H1 (cell line): ENCODE results near the gene RHBDL2. TPM values are rescaled to one million over a fixed set of nuclear protein-coding genes. Genes with fewer than 3 reads are reported as not detected.

Experiments
- CTCF ChIA-PET: fragments of 300-600 bp; sonication (Branson Sonifier 250); formaldehyde crosslinking; loops from one replicate; lab custom pipeline; 2021; ENCODE audit not compliant: partially characterized antibody; lab: Charles Lee
- POLR2A ChIA-PET: fragments of 300-600 bp; sonication (Branson Sonifier 250); formaldehyde crosslinking; loops from one replicate; lab custom pipeline; 2021; ENCODE audit warnings: inconsistent platforms; ENCODE audit not compliant: partially characterized antibody; lab: Charles Lee
- DNase-seq, 2 experiments: peaks; one replicate each; pipeline versions ENCODE4 v3.0.0 to v3.0.0-alpha.2; 2010 to 2022; ENCODE audit warnings: low spot score in 2 of 2, low read depth in 1 of 2, mixed read lengths in 1 of 2
- FAIRE-seq: peaks from 2 replicates; lab custom pipeline; 2011; peaks lifted over from hg19 to GRCh38; lab: Jason Lieb, UNC
- H2AFZ ChIP-seq: 2 replicates; pipeline ENCODE4 v1.8.1; 2012; ENCODE audit warnings: low read length, inconsistent platforms
- H2AK5ac ChIP-seq: 2 replicates; pipeline ENCODE4 v1.6.1; 2013; ENCODE audit warnings: low read depth, low read length
- H2BK120ac ChIP-seq: replicated peaks from 2 replicates; pipeline ENCODE3; 2013; ENCODE audit warnings: low read depth, low read length, inconsistent platforms
- H2BK12ac ChIP-seq: 2 replicates; pipeline ENCODE4 v1.6.1; 2013; ENCODE audit warnings: low read depth, low read length
- H2BK15ac ChIP-seq: 2 replicates; pipeline ENCODE4 v1.6.1; 2013; ENCODE audit warnings: low read length
- H2BK20ac ChIP-seq: 2 replicates; pipeline ENCODE4 v1.6.1; 2013; ENCODE audit warnings: low read length
- H2BK5ac ChIP-seq: 2 replicates; pipeline ENCODE4 v1.6.1; 2013; ENCODE audit warnings: low read depth, low read length
- H3K14ac ChIP-seq: 2 replicates; pipeline ENCODE4 v1.6.1; 2013; ENCODE audit warnings: inconsistent platforms; ENCODE audit not compliant: insufficient read length
- H3K18ac ChIP-seq: 2 replicates; pipeline ENCODE4 v1.6.1; 2013; ENCODE audit warnings: low read length; ENCODE audit errors: extremely low read depth
- H3K23ac ChIP-seq: 2 replicates; pipeline ENCODE4 v1.6.1; 2013; ENCODE audit warnings: inconsistent platforms; ENCODE audit not compliant: insufficient read length
- H3K23me2 ChIP-seq: 2 replicates; pipeline ENCODE4 v1.6.1; 2013; ENCODE audit warnings: low read depth, low read length
- H3K27ac ChIP-seq: 2 replicates; pipeline ENCODE4 v1.6.1; 2011; ENCODE audit warnings: low read depth, low read length, inconsistent platforms
- H3K27me3 ChIP-seq, 4 experiments: replicated peaks in 1 of 4; 1 replicate in 1 of 4; 2 replicates in 3 of 4; pipeline versions ENCODE4 v1.6.1 to v1.8.1; 2011 to 2013; ENCODE audit warnings: low read length in 3 of 4, mild to moderate bottlenecking in 3 of 4, inconsistent platforms in 2 of 4, mixed read lengths in 2 of 4, moderate library complexity in 1 of 4; ENCODE audit not compliant: control insufficient read depth in 3 of 4, insufficient read depth in 3 of 4; ENCODE audit errors: extremely low read depth in 1 of 4
- H3K36me3 ChIP-seq, 4 experiments: 2 replicates each; pipeline versions ENCODE4 v1.6.1 to v1.8.1; 2011 to 2013; ENCODE audit warnings: mild to moderate bottlenecking in 4 of 4, low read length in 3 of 4, moderate library complexity in 2 of 4, control low read depth in 1 of 4, inconsistent platforms in 1 of 4; ENCODE audit not compliant: insufficient read depth in 4 of 4, control insufficient read depth in 2 of 4
- H3K4ac ChIP-seq: replicated peaks from 2 replicates; pipeline ENCODE3; 2013; ENCODE audit warnings: low read length, low read depth, mixed read lengths, inconsistent platforms; ENCODE audit not compliant: insufficient read length
- H3K4me1 ChIP-seq, 4 experiments: replicated peaks in 1 of 4; 1 replicate in 1 of 4; 2 replicates in 3 of 4; pipeline versions ENCODE4 v1.6.1 to v1.8.1; 2011 to 2013; ENCODE audit warnings: low read length in 3 of 4, inconsistent platforms in 2 of 4, mixed read lengths in 1 of 4; ENCODE audit not compliant: insufficient read depth in 4 of 4, control insufficient read depth in 3 of 4
- H3K4me2 ChIP-seq, 2 experiments: 2 replicates each; pipeline versions ENCODE4 v1.6.1 to v1.8.1; 2011 to 2013; ENCODE audit warnings: low read depth in 2 of 2, low read length in 2 of 2, control low read depth in 1 of 2, inconsistent platforms in 1 of 2, mild to moderate bottlenecking in 1 of 2; ENCODE audit not compliant: insufficient read depth in 1 of 2
- H3K4me3 ChIP-seq, 4 experiments: fragments of 200-600, 300-600 bp in 1 of 4; sonication (generic), shearing (Covaris generic), sonication (Bioruptor Twin) in 1 of 4; 2 replicates each; pipeline versions ENCODE4 v1.5.1 to v1.8.1; 2011 to 2016; ENCODE audit warnings: low read length in 4 of 4, low read depth in 3 of 4, control low read depth in 2 of 4, inconsistent platforms in 2 of 4, mild to moderate bottlenecking in 2 of 4, mixed read lengths in 1 of 4, moderate library complexity in 1 of 4; ENCODE audit not compliant: insufficient read depth in 2 of 4; ENCODE audit errors: extremely low read depth in 1 of 4
- H3K56ac ChIP-seq: replicated peaks from 2 replicates; pipeline ENCODE3; 2013; ENCODE audit warnings: low read depth, mild to moderate bottlenecking, mixed read lengths, low read length, inconsistent platforms; ENCODE audit not compliant: insufficient read length
- H3K79me1 ChIP-seq: 2 replicates; pipeline ENCODE4 v1.6.1; 2013; ENCODE audit warnings: low read depth, low read length, control low read depth
- H3K79me2 ChIP-seq, 2 experiments: 2 replicates each; pipeline versions ENCODE4 v1.6.1 to v1.8.1; 2012 to 2013; ENCODE audit warnings: low read length in 2 of 2, mild to moderate bottlenecking in 2 of 2, inconsistent platforms in 1 of 2; ENCODE audit not compliant: insufficient read depth in 2 of 2, control insufficient read depth in 1 of 2
- H3K9ac ChIP-seq, 4 experiments: replicated peaks in 1 of 4; 1 replicate in 1 of 4; 2 replicates in 3 of 4; pipeline versions ENCODE4 v1.6.1 to v1.8.1; 2011 to 2013; ENCODE audit warnings: low read depth in 3 of 4, low read length in 3 of 4, control low read depth in 2 of 4, mild to moderate bottlenecking in 2 of 4, moderate library complexity in 2 of 4, inconsistent platforms in 1 of 4; ENCODE audit errors: extremely low read depth in 1 of 4
- H3K9me3 ChIP-seq, 2 experiments: 2 replicates each; pipeline versions ENCODE4 v1.6.1 to v1.8.1; 2012 to 2013; ENCODE audit warnings: mild to moderate bottlenecking in 2 of 2, moderate library complexity in 2 of 2, control low read depth in 1 of 2, inconsistent platforms in 1 of 2, low read depth in 1 of 2, low read length in 1 of 2, mixed read lengths in 1 of 2; ENCODE audit not compliant: insufficient read depth in 2 of 2
- H4K20me1 ChIP-seq, 2 experiments: replicated peaks in 1 of 2; 2 replicates each; pipeline versions ENCODE3 to v1.8.1; 2011 to 2013; ENCODE audit warnings: inconsistent platforms in 2 of 2, low read length in 2 of 2, mild to moderate bottlenecking in 1 of 2; ENCODE audit not compliant: insufficient read depth in 2 of 2, control insufficient read depth in 1 of 2
- H4K5ac ChIP-seq: 2 replicates; pipeline ENCODE4 v1.6.1; 2013; ENCODE audit warnings: low read length, low read depth, mixed read lengths, inconsistent platforms; ENCODE audit not compliant: insufficient read length
- H4K8ac ChIP-seq: 2 replicates; pipeline ENCODE4 v1.8.0; 2013; ENCODE audit warnings: mild to moderate bottlenecking, moderate library complexity, low read length, inconsistent platforms; ENCODE audit not compliant: insufficient read depth; ENCODE audit errors: extremely low read depth
- H4K91ac ChIP-seq: replicated peaks from 2 replicates; pipeline ENCODE3; 2013; ENCODE audit warnings: low read length, mixed read lengths, inconsistent platforms; ENCODE audit not compliant: insufficient read length
- BACH1 ChIP-seq: IDR thresholded peaks from 2 replicates; pipeline ENCODE4 v1.6.1; 2012; ENCODE audit warnings: low read length, improper control_type of control experiment
- BCL11A ChIP-seq, 2 experiments: IDR thresholded peaks; one replicate each; pipeline ENCODE4 v1.6.1; 2011; ENCODE audit warnings: low read depth in 2 of 2, low read length in 2 of 2, mild to moderate bottlenecking in 2 of 2
- HDAC6 ChIP-seq: IDR thresholded peaks from one replicate; pipeline ENCODE4 v1.7.1; 2012; ENCODE audit warnings: low read depth, mild to moderate bottlenecking, inconsistent platforms, low read length, moderate library complexity
- JUN ChIP-seq: IDR thresholded peaks from 2 replicates; pipeline ENCODE4 v1.6.1; 2011; ENCODE audit warnings: low read depth, mild to moderate bottlenecking, improper control_type of control experiment, low read length
- KDM1A ChIP-seq: fragments of 200-600, 300-600 bp; sonication (generic); IDR thresholded peaks from 2 replicates; pipeline ENCODE4 v1.7.1; 2016; ENCODE audit warnings: mild to moderate bottlenecking, low read length, borderline replicate concordance
- NANOG ChIP-seq: IDR thresholded peaks from 2 replicates; pipeline ENCODE4 v1.6.1; 2011; ENCODE audit warnings: low read length, low read depth, mild to moderate bottlenecking, inconsistent platforms; ENCODE audit not compliant: insufficient read depth, poor library complexity, severe bottlenecking
- POU5F1 ChIP-seq: IDR thresholded peaks from 2 replicates; pipeline ENCODE4 v1.6.1; 2011; ENCODE audit warnings: low read depth, mild to moderate bottlenecking, low read length, moderate library complexity
- RNF2 ChIP-seq: fragments of 200-900, 300-1000 bp; sonication (generic); IDR thresholded peaks from 2 replicates; pipeline ENCODE4 v1.7.1; 2016; ENCODE audit warnings: borderline replicate concordance, low read depth, mild to moderate bottlenecking, antibody characterized with exemption, low read length; ENCODE audit not compliant: poor library complexity, severe bottlenecking; ENCODE audit errors: missing control alignments
- SAP30 ChIP-seq: fragments of 300-600 bp; sonication (generic); IDR thresholded peaks from 2 replicates; pipeline ENCODE4 v1.7.1; 2012; ENCODE audit warnings: low read length, moderate library complexity, mild to moderate bottlenecking, inconsistent platforms; ENCODE audit not compliant: insufficient read depth, insufficient replicate concordance
- TBP ChIP-seq: IDR thresholded peaks from 2 replicates; pipeline ENCODE4 v1.6.1; 2011; ENCODE audit warnings: low read depth, low read length, improper control_type of control experiment
- TCF12 ChIP-seq: IDR thresholded peaks from 2 replicates; pipeline ENCODE4 v1.6.1; 2011; ENCODE audit warnings: low read depth, mild to moderate bottlenecking, low read length
- WGBS, 2 experiments: shearing (Covaris generic) in 1 of 2; methylation state at CpG; one replicate each; pipeline versions ENCODE4 v1.1.6 to v1.1.7; 2013 to 2015; ENCODE audit warnings: low lambda C conversion rate in 2 of 2, mixed read lengths in 2 of 2, inconsistent platforms in 1 of 2, low coverage in 1 of 2, missing lambda C conversion rate in 1 of 2; ENCODE audit not compliant: insufficient replicate concordance in 2 of 2, insufficient coverage in 1 of 2, insufficient read length in 1 of 2; ENCODE audit errors: extremely low coverage in 1 of 2, missing lambda C conversion rate in 1 of 2; 5-methylcytosine and 5-hydroxymethylcytosine counted together
- polyA plus RNA-seq, 7 experiments: library from polyadenylated mRNA; depleted of rRNA in 3 of 7; stranded (reverse) in 5 of 7; unstranded in 2 of 7; fragments of >200 nt in 5 of 7; fragments of 200-250 nt in 2 of 7; gene quantifications; 1 replicate in 5 of 7; 2 replicates in 1 of 7; 4 replicates in 1 of 7; pipeline versions ENCODE4 v1.2.1 to v1.2.3, GENCODE V29; 2011 to 2013; ENCODE audit warnings: missing spikeins in 2 of 7, mixed read lengths in 2 of 7
- total RNA-seq: library from RNA; stranded (reverse); fragmentation: NEBNext Ultra II Directional; extraction: Animal tissue kit (Norgen Biotek cat#: 25700); gene quantifications from 2 replicates; pipeline ENCODE4 v1.2.1, GENCODE V29; 2021

RHBDL2 gene
- total and polyA plus RNA-seq, 2 of the 8 experiments (the other 6 are each of a cell fraction or from before 2014, with no cell fraction given): 0.42 to 0.84 TPM

DNA sequence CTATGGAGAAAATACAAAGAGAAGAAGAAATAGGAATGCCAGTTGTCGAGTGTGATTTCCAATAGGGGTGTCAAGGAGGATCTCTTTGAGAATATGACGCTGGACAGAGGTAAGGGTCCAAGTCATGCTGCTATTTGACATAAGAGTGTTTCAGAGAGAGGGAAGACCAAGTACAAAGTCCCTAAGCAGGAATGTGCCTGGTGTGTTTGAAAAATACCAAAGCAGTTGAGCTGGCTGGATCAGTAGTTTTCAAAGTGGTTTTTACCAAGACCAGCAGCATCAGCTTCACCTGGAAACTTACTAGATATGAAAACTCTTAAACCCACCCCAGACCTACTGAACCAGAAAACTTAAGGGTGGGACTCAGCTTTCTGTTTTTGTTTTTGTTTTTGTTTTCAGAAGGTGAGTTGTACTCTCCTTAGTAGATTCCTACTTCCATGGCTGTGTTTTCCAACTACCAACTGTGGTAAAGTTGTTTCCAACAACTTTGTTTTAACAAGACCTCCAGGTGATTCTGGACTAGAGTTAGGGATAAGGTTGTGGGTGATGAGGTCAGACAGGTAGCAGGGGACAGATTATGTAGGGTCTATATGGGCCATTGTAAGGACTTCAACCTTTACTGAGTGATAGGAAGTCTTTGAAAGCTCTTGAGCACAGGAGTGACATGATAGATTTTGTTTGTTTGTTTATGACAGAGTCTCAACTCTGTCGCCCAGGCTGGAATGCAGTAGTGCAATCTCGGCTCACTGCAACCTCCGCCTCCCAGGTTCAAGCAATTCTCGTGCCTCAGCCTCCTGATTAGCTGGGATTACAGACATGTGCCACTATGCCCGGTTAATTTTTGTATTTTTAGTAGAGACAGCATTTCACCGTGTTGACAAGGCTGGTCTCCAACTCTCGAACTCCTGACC lies 53.0 kb downstream of the RHBDL2 start:
- no peak for FAIRE-seq
- H3K14ac ChIP-seq: no peak overlapping the region
- H4K20me1 ChIP-seq: no peaks in the 10 kb centered on the region
- no peak overlapping the region for H3K56ac ChIP-seq
- 85% methylated on average over 9 of the region's 9 CpGs; no CpG with 5 or more reads in 1 of the 2 experiments for WGBS, 2 experiments
- no peaks in the 10 kb centered on the region for H3K9me3 ChIP-seq
- H4K5ac ChIP-seq: no peak overlapping the region
- H2BK120ac ChIP-seq: no peak overlapping the region
- H2BK5ac ChIP-seq: no peak overlapping the region
- DNase-seq: no peak
- H2AK5ac ChIP-seq: no peak overlapping the region
- H3K18ac ChIP-seq: no peak overlapping the region
- H4K91ac ChIP-seq: no peak overlapping the region
- H2BK15ac ChIP-seq: no peak overlapping the region
- CTCF ChIA-PET: interaction anchor here (0.6 to 1.7 kb wide), 5 partner anchors 23 to 601 kb away, joined by 3 to 9 read pairs (median 3); no protein-coding TSS in a partner anchor
- peaks cover 0 to 2% (median under 1%) of the 10 kb centered on the region in 4 experiments; a peak in 2 of 7 replicates for H3K4me1 ChIP-seq
- H3K36me3 ChIP-seq: no peaks in the 10 kb centered on the region
- no peak overlapping the region for H2BK20ac ChIP-seq
- no peaks in the 10 kb centered on the region for H3K79me2 ChIP-seq
- no peak overlapping the region for H3K4me2 ChIP-seq
- no peak overlapping the region for H4K8ac ChIP-seq
- no peak overlapping the region for H3K27ac ChIP-seq
- POLR2A ChIA-PET: interaction anchor here (1.0 to 1.1 kb wide), 2 partner anchors 16 to 45 kb away, joined by 4 read pairs; no protein-coding TSS in a partner anchor
- no peak overlapping the region for H3K4me3 ChIP-seq
- H3K9ac ChIP-seq: no peak overlapping the region
- H3K79me1 ChIP-seq: no peaks in the 10 kb centered on the region
- H2BK12ac ChIP-seq: no peak overlapping the region
- no peak overlapping the region for H2AFZ ChIP-seq
- no peak overlapping the region for H3K23ac ChIP-seq
- H3K23me2 ChIP-seq: no peaks in the 10 kb centered on the region
- no peaks in the 10 kb centered on the region; a peak in 1 of 7 replicates for H3K27me3 ChIP-seq
- H3K4ac ChIP-seq: no peak overlapping the region
- TF ChIP-seq HDAC6 (no peak), JUN (no peak), TBP (no peak), RNF2 (no peak), BCL11A (IDR thresholded peaks at IDR 0.05; ENCODE audit: low read depth in 2 of 2, low read length in 2 of 2) (no peak), SAP30 (no peak), NANOG (no peak), KDM1A (no peak), TCF12 (no peak), BACH1 (no peak), POU5F1 (no peak)
